Measurements from ENCODE around the gene PCNX2. TPM values are rescaled to one million over a fixed set of nuclear protein-coding genes. Genes with fewer than 3 reads are reported as not detected.

The PCNX2 gene
- total and polyA plus RNA-seq, 2 donors (not counting 1 experiment from before 2014, with no cell fraction given): 17.6 to 34.7 TPM

- ATAC-seq (ENCODE audit: low read depth): no peak
Measured at GRCh38 chr1:232990176-232991128, 305.1 kb downstream of the PCNX2 start.

More at GRCh38 chr1:232990176-232991128, 305.1 kb downstream of the PCNX2 start:
- Histone ChIP-seq H2AFZ (ENCODE audit: insufficient read depth, low read depth, low read length, poor library complexity, severe bottlenecking) (no peak overlapping the region), H3K36me3 (replicated peaks in 1 of 2; ENCODE audit: control extremely low read depth in 1 of 2, control insufficient read depth in 1 of 2, extremely low read depth in 1 of 2, insufficient read depth in 2 of 2, low read length in 1 of 2) (no peaks in the 10 kb centered on the region), H3K4me3 (ENCODE audit: control extremely low read depth in 1 of 5, extremely low read depth in 1 of 5, insufficient read depth in 1 of 5, low read depth in 2 of 5, low read length in 4 of 5) (no peak overlapping the region), H3K4me1 (ENCODE audit: control insufficient read depth in 2 of 2, insufficient read depth in 2 of 2, low read length in 2 of 2) (no peaks in the 10 kb centered on the region), H3K4me2 (replicated peaks; ENCODE audit: low read depth, low read length, poor library complexity, severe bottlenecking) (no peak overlapping the region), H3K9ac (ENCODE audit: low read length) (no peak overlapping the region), H3K27ac (ENCODE audit: low read length in 2 of 2) (no peak overlapping the region), H3K79me2 (ENCODE audit: control insufficient read depth, insufficient read depth, low read length) (no peaks in the 10 kb centered on the region), H4K20me1 (ENCODE audit: control insufficient read depth, insufficient read depth, low read length, poor library complexity, severe bottlenecking) (no peaks in the 10 kb centered on the region), H3K9me3 (ENCODE audit: control extremely low read depth in 1 of 3, control insufficient read depth in 2 of 3, insufficient read depth in 1 of 3, low read length in 2 of 3) (peaks cover 0 to 14% (median 8%) of the 10 kb centered on the region in 3 donors), H3K27me3 (replicated peaks in 1 of 4; ENCODE audit: control extremely low read depth in 1 of 4, control insufficient read depth in 3 of 4, insufficient read depth in 4 of 4, low read length in 3 of 4) (no peaks in the 10 kb centered on the region)
- Mint-ChIP-seq H3K4me3 (no peak overlapping the region), H3K27me3 (no peaks in the 10 kb centered on the region), H3K27ac (no peak overlapping the region), H3K9me3 (ENCODE audit: insufficient read depth) (peaks cover 11% of the 10 kb centered on the region), H3K4me1 (no peaks in the 10 kb centered on the region)
- no peak for DNase-seq
- ChIA-PET POLR2A (no interaction called here), CTCF (no interaction called here)
- 96% methylated on average over 20 of the region's 20 CpGs for WGBS (ENCODE audit: insufficient coverage)
- TF ChIP-seq CTCF (IDR thresholded peaks at IDR 0.05) (no peak), EZH2 (IDR thresholded peaks at IDR 0.05; ENCODE audit: borderline replicate concordance, insufficient read depth, low read depth, low read length, poor library complexity, severe bottlenecking) (no peak)
- intact Hi-C loops (cut with micrococcal nuclease): no loop called here

All from B cell (primary cell).